WTC11 (cell line): Measurements from ENCODE around the gene LARGE1.

Source experiments
- EMX1 ChIP-seq: fragments of 250-450 bp; sonication (Bioruptor Pico); IDR thresholded peaks from 2 replicates; pipeline ENCODE4 v1.8.0; 2021; ENCODE audit warnings: mild to moderate bottlenecking
- HMGXB4 ChIP-seq: sonication (generic); formaldehyde crosslinking; IDR thresholded peaks from 2 replicates; pipeline ENCODE4 v1.8.1; 2023; ENCODE audit warnings: mild to moderate bottlenecking, moderate library complexity, missing genetic modification reagents
- MYBL2 ChIP-seq: sonication (generic); formaldehyde crosslinking; IDR thresholded peaks from 2 replicates; pipeline ENCODE4 v1.8.1; 2023; ENCODE audit warnings: mild to moderate bottlenecking, moderate library complexity, missing genetic modification reagents
- NR2C2 ChIP-seq: sonication (generic); formaldehyde crosslinking; IDR thresholded peaks from 2 replicates; pipeline ENCODE4 v1.8.0; 2022; ENCODE audit warnings: mild to moderate bottlenecking, missing genetic modification reagents
- SMAD3 ChIP-seq: sonication (generic); formaldehyde crosslinking; IDR thresholded peaks from 2 replicates; pipeline ENCODE4 v1.8.0; 2022; ENCODE audit warnings: missing genetic modification reagents, mild to moderate bottlenecking, borderline replicate concordance
- SP1 ChIP-seq: sonication (generic); formaldehyde crosslinking; conservative IDR thresholded peaks from 2 replicates; pipeline ENCODE4 v1.8.1; 2022; ENCODE audit warnings: missing genetic modification reagents
- TEAD1 ChIP-seq: sonication (generic); formaldehyde crosslinking; IDR thresholded peaks from 2 replicates; pipeline ENCODE4 v1.8.0; 2022; ENCODE audit warnings: mild to moderate bottlenecking, missing genetic modification reagents
- ZBTB21 ChIP-seq: sonication (generic); formaldehyde crosslinking; IDR thresholded peaks from 2 replicates; pipeline ENCODE4 v1.8.1; 2023; ENCODE audit warnings: mild to moderate bottlenecking, missing genetic modification reagents, borderline replicate concordance
- ZNF532 ChIP-seq: fragments of 250-450 bp; sonication (Bioruptor Pico); IDR thresholded peaks from 2 replicates; pipeline ENCODE4 v1.9.0; 2021; ENCODE audit warnings: mild to moderate bottlenecking, borderline replicate concordance
- TF ChIP-seq, protein P1 (sequence below): sonication (generic); formaldehyde crosslinking; conservative IDR thresholded peaks from 2 replicates; pipeline ENCODE4 v1.8.1; 2022; ENCODE audit warnings: mild to moderate bottlenecking, missing genetic modification reagents
- TF ChIP-seq, protein P2 (sequence below): fragments of 200-600 bp; IDR thresholded peaks from 2 replicates; pipeline ENCODE4 v1.8.0; 2022; ENCODE audit warnings: antibody characterized with exemption
- TF ChIP-seq, protein P3 (sequence below): sonication (generic); formaldehyde crosslinking; IDR thresholded peaks from 2 replicates; pipeline ENCODE4 v1.8.1; 2022; ENCODE audit warnings: low read depth, missing genetic modification reagents, borderline replicate concordance
- TF ChIP-seq, protein P4 (sequence below): sonication (generic); formaldehyde crosslinking; IDR thresholded peaks from 2 replicates; pipeline ENCODE4 v1.8.0; 2023; ENCODE audit warnings: missing genetic modification reagents
- TF ChIP-seq, protein P5 (sequence below): sonication (generic); formaldehyde crosslinking; IDR thresholded peaks from 2 replicates; pipeline ENCODE4 v1.8.0; 2022; ENCODE audit warnings: mild to moderate bottlenecking, missing genetic modification reagents

GRCh38 chr22:33920927-33921524 is 750 bp upstream of the LARGE1 start:
- TF ChIP-seq, protein P1, sequence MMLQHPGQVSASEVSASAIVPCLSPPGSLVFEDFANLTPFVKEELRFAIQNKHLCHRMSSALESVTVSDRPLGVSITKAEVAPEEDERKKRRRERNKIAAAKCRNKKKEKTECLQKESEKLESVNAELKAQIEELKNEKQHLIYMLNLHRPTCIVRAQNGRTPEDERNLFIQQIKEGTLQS (CRISPR knock-in tag): no peak
- TF ChIP-seq SP1 (peak; percentile 86), TEAD1 (no peak), MYBL2 (CRISPR knock-in tag) (no peak), HMGXB4 (CRISPR knock-in tag) (no peak), NR2C2 (no peak), ZNF532 (no peak), SMAD3 (CRISPR knock-in tag) (no peak), EMX1 (CRISPR knock-in tag) (no peak), ZBTB21 (CRISPR knock-in tag) (no peak)
- TF ChIP-seq, protein P2, sequence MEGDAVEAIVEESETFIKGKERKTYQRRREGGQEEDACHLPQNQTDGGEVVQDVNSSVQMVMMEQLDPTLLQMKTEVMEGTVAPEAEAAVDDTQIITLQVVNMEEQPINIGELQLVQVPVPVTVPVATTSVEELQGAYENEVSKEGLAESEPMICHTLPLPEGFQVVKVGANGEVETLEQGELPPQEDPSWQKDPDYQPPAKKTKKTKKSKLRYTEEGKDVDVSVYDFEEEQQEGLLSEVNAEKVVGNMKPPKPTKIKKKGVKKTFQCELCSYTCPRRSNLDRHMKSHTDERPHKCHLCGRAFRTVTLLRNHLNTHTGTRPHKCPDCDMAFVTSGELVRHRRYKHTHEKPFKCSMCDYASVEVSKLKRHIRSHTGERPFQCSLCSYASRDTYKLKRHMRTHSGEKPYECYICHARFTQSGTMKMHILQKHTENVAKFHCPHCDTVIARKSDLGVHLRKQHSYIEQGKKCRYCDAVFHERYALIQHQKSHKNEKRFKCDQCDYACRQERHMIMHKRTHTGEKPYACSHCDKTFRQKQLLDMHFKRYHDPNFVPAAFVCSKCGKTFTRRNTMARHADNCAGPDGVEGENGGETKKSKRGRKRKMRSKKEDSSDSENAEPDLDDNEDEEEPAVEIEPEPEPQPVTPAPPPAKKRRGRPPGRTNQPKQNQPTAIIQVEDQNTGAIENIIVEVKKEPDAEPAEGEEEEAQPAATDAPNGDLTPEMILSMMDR: no peak
- TF ChIP-seq, protein P3, sequence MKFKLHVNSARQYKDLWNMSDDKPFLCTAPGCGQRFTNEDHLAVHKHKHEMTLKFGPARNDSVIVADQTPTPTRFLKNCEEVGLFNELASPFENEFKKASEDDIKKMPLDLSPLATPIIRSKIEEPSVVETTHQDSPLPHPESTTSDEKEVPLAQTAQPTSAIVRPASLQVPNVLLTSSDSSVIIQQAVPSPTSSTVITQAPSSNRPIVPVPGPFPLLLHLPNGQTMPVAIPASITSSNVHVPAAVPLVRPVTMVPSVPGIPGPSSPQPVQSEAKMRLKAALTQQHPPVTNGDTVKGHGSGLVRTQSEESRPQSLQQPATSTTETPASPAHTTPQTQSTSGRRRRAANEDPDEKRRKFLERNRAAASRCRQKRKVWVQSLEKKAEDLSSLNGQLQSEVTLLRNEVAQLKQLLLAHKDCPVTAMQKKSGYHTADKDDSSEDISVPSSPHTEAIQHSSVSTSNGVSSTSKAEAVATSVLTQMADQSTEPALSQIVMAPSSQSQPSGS: no peak
- TF ChIP-seq, protein P4, sequence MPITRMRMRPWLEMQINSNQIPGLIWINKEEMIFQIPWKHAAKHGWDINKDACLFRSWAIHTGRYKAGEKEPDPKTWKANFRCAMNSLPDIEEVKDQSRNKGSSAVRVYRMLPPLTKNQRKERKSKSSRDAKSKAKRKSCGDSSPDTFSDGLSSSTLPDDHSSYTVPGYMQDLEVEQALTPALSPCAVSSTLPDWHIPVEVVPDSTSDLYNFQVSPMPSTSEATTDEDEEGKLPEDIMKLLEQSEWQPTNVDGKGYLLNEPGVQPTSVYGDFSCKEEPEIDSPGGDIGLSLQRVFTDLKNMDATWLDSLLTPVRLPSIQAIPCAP (CRISPR knock-in tag): no peak
- TF ChIP-seq, protein P5, sequence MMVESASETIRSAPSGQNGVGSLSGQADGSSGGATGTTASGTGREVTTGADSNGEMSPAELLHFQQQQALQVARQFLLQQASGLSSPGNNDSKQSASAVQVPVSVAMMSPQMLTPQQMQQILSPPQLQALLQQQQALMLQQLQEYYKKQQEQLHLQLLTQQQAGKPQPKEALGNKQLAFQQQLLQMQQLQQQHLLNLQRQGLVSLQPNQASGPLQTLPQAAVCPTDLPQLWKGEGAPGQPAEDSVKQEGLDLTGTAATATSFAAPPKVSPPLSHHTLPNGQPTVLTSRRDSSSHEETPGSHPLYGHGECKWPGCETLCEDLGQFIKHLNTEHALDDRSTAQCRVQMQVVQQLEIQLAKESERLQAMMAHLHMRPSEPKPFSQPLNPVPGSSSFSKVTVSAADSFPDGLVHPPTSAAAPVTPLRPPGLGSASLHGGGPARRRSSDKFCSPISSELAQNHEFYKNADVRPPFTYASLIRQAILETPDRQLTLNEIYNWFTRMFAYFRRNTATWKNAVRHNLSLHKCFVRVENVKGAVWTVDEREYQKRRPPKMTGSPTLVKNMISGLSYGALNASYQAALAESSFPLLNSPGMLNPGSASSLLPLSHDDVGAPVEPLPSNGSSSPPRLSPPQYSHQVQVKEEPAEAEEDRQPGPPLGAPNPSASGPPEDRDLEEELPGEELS (CRISPR knock-in tag): no peak
